Nephron progenitor cell (in vitro differentiated cells): Measurements from ENCODE around the gene DCTN4.
"Not testable (repeated sequence)": the region's sequence is repeated elsewhere in the genome, so short reads cannot be mapped to it uniquely, and the experiment has no call there.

Experiments
- DNase-seq: peaks from one replicate; pipeline ENCODE4 v3.0.0; 2021
- H3K27ac Mint-ChIP-seq: 2 replicates; pipeline ENCODE4 v1.8.0; 2021; ENCODE audit warnings: mild to moderate bottlenecking, moderate library complexity, mixed read lengths
- H3K27me3 Mint-ChIP-seq: 2 replicates; pipeline ENCODE4 v1.8.0; 2021; ENCODE audit warnings: mild to moderate bottlenecking, low read depth, mixed read lengths; ENCODE audit not compliant: poor library complexity
- H3K36me3 Mint-ChIP-seq: 2 replicates; pipeline ENCODE4 v1.8.0; 2021; ENCODE audit warnings: low read depth, mixed read lengths
- H3K4me1 Mint-ChIP-seq: 2 replicates; pipeline ENCODE4 v1.8.0; 2021; ENCODE audit warnings: mixed read lengths
- H3K4me3 Mint-ChIP-seq: 2 replicates; pipeline ENCODE4 v1.8.0; 2021; ENCODE audit warnings: mild to moderate bottlenecking, moderate library complexity, mixed read lengths
- H3K9me3 Mint-ChIP-seq: 2 replicates; pipeline ENCODE4 v1.8.0; 2021; ENCODE audit warnings: mild to moderate bottlenecking, moderate library complexity, mixed read lengths
- CTCF ChIP-seq: fragments of 200-600 bp; sonication (generic); IDR thresholded peaks from 2 replicates; pipeline ENCODE4 v1.5.0; 2021; ENCODE audit warnings: antibody characterized with exemption

The DCTN4 gene

GRCh38 chr5:150758531-150759333 is at the start of gene DCTN4:
Gene DCTN4, minus strand, starts transcription at chr5:150759017. Its CDS starts 24 bp downstream, at chr5:150758993.
- TF ChIP-seq CTCF, result no peak
- H3K27ac Mint-ChIP-seq, result no peak within 1 kb of the TSS
- DNase-seq, result peak; percentile 93
- H3K27me3 Mint-ChIP-seq, result peaks cover 8% of the 10 kb centered on the region
- peaks cover 15% of the 10 kb centered on the region for H3K4me1 Mint-ChIP-seq
- peaks cover 41% of the 10 kb centered on the region for H3K36me3 Mint-ChIP-seq
- H3K9me3 Mint-ChIP-seq, result peaks cover 16% of the 10 kb centered on the region
- H3K4me3 Mint-ChIP-seq, result no peak within 1 kb of the TSS

- no peak for DNase-seq
- no peak for TF ChIP-seq CTCF
These were observed 45.6 kb upstream of the DCTN4 start for GRCh38 chr5:150804388-150804787.

GRCh38 chr5:150801117-150801927 is 42.5 kb upstream of the DCTN4 start:
- Mint-ChIP-seq H3K4me1 (peaks cover 9% of the 10 kb centered on the region), H3K4me3 (peak overlapping the region; percentile 81), H3K27me3 (peaks cover 2% of the 10 kb centered on the region), H3K9me3 (peaks cover 25% of the 10 kb centered on the region), H3K27ac (no peak overlapping the region), H3K36me3 (no peaks in the 10 kb centered on the region)
- peak; percentile 54 for TF ChIP-seq CTCF
- no peak for DNase-seq

More at GRCh38 chr5:150804388-150804787, 45.6 kb upstream of the DCTN4 start:
- no peak overlapping the region for H3K4me3 Mint-ChIP-seq
- no peak overlapping the region for H3K27ac Mint-ChIP-seq
- no peaks in the 10 kb centered on the region for H3K36me3 Mint-ChIP-seq
- no peaks in the 10 kb centered on the region for H3K27me3 Mint-ChIP-seq
- H3K9me3 Mint-ChIP-seq, result peaks cover 36% of the 10 kb centered on the region
- peaks cover 9% of the 10 kb centered on the region for H3K4me1 Mint-ChIP-seq

- no peak for DNase-seq
- Mint-ChIP-seq H3K36me3 (peaks cover 16% of the 10 kb centered on the region), H3K27me3 (peaks cover 2% of the 10 kb centered on the region), H3K27ac (no peak overlapping the region), H3K4me1 (peaks cover 9% of the 10 kb centered on the region), H3K4me3 (no peak overlapping the region), H3K9me3 (peaks cover 8% of the 10 kb centered on the region)
- TF ChIP-seq CTCF, result no peak
These were observed 38.6 kb upstream of the DCTN4 start for GRCh38 chr5:150797384-150797783.

GRCh38 chr5:150794927-150795326 is 36.1 kb upstream of the DCTN4 start:
- peaks cover 16% of the 10 kb centered on the region for H3K36me3 Mint-ChIP-seq
- no peak for DNase-seq
- H3K27ac Mint-ChIP-seq, result no peak overlapping the region
- no peak overlapping the region for H3K4me3 Mint-ChIP-seq
- H3K9me3 Mint-ChIP-seq, result peaks cover 8% of the 10 kb centered on the region
- peaks cover 16% of the 10 kb centered on the region for H3K4me1 Mint-ChIP-seq
- TF ChIP-seq CTCF, result no peak
- peaks cover 2% of the 10 kb centered on the region for H3K27me3 Mint-ChIP-seq

GRCh38 chr5:150793423-150793888 is 34.6 kb upstream of the DCTN4 start:
- DNase-seq, H3K27me3 Mint-ChIP-seq, H3K9me3 Mint-ChIP-seq, H3K4me3 Mint-ChIP-seq: not testable (repeated sequence)
- Mint-ChIP-seq H3K27ac (peak overlapping the region; percentile 20), H3K4me1 (peaks cover 27% of the 10 kb centered on the region), H3K36me3 (peaks cover 16% of the 10 kb centered on the region)
